GM21526 (cell line): ENCODE results near the gene DLX3.
A peak's percentile ranks its signal among the peaks of the same experiment; 100 is the strongest.

Experiments used
- ATAC-seq: cut with Tn5 transposase; IDR thresholded peaks from one replicate; pipeline ENCODE4 v1.9.1; 2021; ENCODE audit warnings: moderate library complexity; ENCODE audit not compliant: unreplicated experiment, low FRiP score

DLX3 gene

GRCh38 chr17:49975531-49975930 is 19.5 kb downstream of the DLX3 start:
- ATAC-seq: no peak

DNA sequence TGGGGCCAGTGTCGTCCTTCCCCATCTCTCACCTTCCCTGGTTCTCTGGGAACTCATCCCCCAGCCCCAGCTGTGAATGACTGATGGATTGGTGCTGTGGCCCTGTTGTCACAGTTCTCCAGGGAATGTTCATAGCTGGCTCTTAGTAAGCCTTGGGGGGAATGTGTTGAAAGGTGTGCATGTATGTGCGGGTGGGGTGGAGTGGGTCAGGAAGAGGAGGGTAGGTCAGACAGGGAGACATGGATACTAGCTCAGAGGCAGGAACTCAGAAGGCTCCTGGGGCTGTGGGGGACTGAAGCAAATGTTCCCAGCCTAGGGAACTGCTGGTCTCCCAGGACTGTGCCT is 21.8 kb downstream of the DLX3 start:
- ATAC-seq: no peak

DNA sequence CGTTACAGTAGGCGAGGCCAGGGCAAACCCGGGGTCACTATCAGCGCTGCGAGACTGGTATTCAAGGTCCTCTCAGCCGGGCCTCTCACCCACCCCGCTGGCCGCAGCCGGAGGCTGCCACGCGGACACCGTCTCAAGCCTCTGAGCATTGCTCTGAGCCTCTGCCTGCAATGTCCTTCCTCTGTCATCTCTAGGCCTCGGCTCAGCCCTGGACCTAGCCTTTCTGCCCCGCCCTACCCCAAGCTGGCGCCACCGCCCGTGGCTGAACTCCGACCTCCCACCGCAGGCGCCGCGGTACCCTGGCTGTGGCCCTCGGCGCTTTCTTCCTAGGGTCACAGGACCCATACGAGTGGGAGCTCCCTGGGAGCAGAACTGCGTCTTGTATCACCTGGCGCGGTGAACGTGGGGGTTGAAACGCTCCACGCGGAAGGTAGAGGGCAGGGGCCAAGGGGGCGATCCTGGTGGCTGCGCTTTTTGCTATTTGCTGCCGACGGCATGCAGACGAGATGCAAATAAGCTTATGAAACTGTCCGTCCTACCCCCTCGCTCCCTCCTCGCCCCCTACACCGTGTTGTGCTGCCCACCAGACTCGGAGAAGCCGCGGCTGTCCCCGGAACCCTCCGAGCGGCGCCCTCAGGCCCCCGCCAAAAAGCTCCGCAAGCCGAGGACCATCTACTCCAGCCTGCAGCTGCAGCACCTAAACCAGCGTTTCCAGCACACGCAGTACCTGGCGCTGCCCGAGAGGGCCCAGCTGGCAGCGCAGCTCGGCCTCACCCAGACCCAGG is 22.3 kb downstream of the DLX3 start:
- no peak for ATAC-seq

GRCh38 chr17:49971848-49972485 is 23.1 kb downstream of the DLX3 start:
- ATAC-seq: no peak

DNA sequence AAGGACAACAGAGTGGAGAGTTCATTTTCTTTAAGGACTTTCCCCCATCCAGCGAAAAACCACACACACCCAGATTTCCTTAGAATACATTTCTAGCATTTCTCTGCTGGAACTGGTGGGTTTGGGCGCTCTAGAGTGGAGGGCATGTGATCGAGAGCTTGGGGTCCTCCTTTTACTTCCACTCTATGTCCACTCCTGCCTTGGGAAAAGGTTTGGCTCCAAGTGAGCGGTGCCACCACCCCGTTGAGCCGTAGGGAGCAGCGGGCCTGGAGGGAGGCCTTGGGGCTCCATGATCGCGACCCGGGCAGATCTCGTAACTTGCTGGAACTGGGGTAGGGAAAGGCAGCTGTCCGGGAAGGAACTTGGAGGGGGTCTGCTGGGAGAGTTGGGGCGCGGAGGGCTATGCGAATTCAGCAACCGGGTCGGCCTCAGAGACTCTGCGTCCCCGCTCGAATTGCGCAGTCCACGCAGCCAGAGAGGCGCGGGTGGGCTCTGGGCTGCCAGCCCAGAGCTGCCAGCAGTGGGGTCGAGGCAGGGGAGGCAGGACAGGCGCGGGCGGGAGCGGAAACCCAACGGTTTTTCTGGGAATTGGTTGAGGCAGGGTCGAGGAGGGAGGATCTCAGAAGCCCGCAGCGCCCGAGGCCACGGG is 23.7 kb downstream of the DLX3 start:
- ATAC-seq: no peak

GRCh38 chr17:49970498-49970897 is 24.5 kb downstream of the DLX3 start:
- ATAC-seq: no peak

DNA sequence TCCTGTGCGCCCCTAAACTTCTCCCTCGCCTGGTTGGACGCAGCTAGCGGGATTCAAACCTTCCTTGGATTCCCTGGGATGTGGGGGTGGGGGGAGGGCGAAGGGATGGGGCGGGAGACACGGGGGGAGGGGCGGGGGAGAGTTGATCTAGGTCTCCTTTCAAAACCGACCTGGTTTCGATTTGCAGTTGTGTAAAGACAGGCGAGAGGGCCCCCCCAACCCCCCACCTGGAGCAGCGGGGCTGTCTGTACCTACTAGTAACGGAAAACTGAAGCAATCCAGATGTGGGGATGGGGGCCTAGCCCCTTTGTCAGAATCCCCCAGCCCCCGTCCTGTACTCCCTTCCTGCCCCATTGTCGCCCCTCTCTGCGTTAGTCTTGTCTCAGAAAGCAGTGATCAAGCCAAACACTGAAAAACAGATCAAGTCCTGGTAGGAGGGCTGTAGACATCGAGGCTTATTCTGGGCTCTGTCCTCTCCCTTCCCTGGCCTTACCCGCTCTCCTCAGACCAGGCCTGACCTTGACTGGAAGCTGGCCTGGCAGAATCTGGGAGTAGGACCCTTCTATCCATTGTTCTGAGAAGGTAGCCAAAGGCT is 25.1 kb downstream of the DLX3 start:
- no peak for ATAC-seq

DNA sequence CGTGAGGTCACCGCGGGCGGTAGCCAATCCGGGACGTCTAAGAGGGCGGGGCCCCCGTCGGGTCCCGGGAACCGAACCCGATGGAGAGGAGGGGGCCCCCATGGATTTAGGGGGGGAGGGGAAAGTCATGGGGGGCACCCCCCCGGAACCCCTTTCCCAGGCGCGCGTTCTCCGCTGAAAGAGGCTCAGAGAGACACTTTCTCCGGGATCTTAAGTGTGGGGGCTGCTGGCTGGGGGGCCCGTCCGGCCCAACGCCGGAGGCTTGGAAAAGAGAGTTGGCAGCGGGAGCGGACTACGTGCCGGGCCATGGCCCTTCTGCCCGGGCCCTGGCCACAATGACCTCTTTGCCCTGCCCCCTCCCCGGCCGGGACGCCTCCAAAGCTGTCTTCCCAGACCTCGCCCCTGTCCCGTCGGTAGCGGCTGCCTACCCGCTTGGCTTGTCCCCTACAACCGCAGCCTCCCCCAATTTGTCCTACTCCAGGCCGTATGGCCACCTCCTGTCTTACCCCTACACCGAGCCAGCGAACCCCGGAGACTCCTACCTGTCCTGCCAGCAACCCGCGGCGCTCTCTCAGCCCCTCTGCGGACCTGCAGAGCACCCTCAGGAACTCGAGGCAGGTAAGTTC is 25.8 kb downstream of the DLX3 start, which contains the start of gene DLX4:
DLX4 (plus strand) TSS at position 57 of the 626 bp plus-strand sequence; CDS start at position 336, 279 bp downstream.
- ATAC-seq: no peak

- ATAC-seq: peak; percentile 54
Measured at GRCh38 chr17:49968405-49969133, 26.5 kb downstream of the DLX3 start.

GRCh38 chr17:49967621-49968404 is 27.2 kb downstream of the DLX3 start:
- ATAC-seq: no peak

DNA sequence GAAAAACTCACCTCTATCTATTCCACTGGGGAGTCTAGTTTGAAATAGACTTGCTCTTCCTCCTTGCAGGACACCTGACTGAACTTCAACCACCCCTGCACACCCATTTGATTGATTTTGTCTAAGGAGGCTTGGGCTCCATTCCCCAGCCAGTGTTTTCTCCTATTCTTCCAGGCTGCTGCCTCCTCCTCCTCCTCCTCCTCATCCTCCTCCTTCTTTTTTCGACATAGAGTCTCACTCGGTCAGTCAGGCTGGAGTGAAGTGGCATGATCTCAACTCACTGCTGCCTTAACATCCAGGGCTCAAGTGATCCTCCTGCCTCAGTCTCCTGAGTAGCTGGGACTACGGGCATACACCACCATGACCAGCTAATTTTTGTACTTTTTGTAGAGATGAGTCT is 27.8 kb downstream of the DLX3 start:
- ATAC-seq: no peak

DNA sequence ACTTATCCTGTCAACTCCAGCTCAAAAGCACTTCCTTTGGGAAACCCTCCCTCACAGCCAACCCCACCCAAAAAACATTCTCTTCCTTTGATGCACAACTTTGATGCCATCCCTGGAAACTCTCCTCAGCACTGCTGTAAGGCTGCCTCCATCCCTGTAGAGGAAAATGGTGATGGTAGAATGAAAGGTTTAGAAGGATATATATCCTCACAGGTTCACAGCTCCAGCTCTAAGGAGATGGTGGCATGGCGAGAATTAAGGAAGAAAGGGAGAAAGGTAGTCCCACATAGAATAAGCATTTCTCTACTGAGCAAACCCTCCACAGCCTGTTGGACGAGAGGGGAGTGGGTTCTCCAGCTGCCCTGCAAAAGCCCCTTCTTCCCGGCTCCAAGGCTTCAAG is 28.3 kb downstream of the DLX3 start:
- ATAC-seq: no peak

DNA sequence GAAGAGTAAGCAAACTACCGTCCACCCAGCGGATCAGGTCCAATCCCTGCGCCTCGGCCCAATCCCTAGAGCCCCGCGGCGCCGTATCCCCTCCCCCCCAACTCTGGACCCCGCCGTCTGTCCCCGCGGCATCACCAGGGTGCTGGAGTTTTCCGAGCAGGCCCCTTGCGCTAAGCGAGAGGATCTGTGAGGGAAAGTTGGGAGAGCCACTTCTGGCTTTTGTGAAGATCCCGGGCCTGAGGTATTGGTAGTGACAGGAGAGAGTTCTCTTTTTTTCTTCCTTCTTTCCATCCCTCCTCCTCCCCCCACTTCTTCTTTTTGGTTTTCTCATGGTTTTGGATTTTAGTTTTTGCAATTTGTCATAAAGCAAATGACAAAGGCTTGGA is 29.5 kb downstream of the DLX3 start:
- no peak for ATAC-seq

GRCh38 chr17:49964769-49965523 is 30.1 kb downstream of the DLX3 start:
- ATAC-seq: no peak

- no peak for ATAC-seq
Measured at GRCh38 chr17:49964303-49964768, 30.7 kb downstream of the DLX3 start.

- no peak for ATAC-seq
Measured at GRCh38 chr17:49963626-49964302, 31.3 kb downstream of the DLX3 start.

GRCh38 chr17:49963309-49963625 is 31.8 kb downstream of the DLX3 start:
- no peak for ATAC-seq

- ATAC-seq: no peak
Measured at GRCh38 chr17:49962599-49963308, 32.3 kb downstream of the DLX3 start.
